IPS-NIHi7 (cell line): ENCODE data around the gene EPS15.
"Not testable (repeated sequence)": the region's sequence is repeated elsewhere in the genome, so short reads cannot be mapped to it uniquely, and the experiment has no call there.

Experiments
- DNase-seq: peaks from one replicate; pipeline ENCODE4 v3.0.0; 2012; ENCODE audit warnings: mixed read lengths; ENCODE audit errors: extremely low spot score

Gene EPS15

GRCh38 chr1:51331206-51332100, 187.6 kb downstream of the EPS15 start:
- peak; percentile 71 for DNase-seq

- no peak for DNase-seq
Measured at GRCh38 chr1:51330331-51331201, 188.5 kb downstream of the EPS15 start, which contains the start of gene TTC39A. Gene TTC39A (minus strand): TSS chr1:51330562. CDS start chr1:51330477, 85 bp downstream.

- no peak for DNase-seq
Measured at GRCh38 chr1:51329443-51330325, 189.4 kb downstream of the EPS15 start.

- no peak for DNase-seq
Measured at GRCh38 chr1:51328926-51329325, 190.1 kb downstream of the EPS15 start.

GRCh38 chr1:51328279-51328678, 190.8 kb downstream of the EPS15 start:
- DNase-seq = no peak

GRCh38 chr1:51327386-51327785, 191.7 kb downstream of the EPS15 start:
- no peak for DNase-seq

- no peak for DNase-seq
Measured at GRCh38 chr1:51326839-51327238, 192.2 kb downstream of the EPS15 start.

- no peak for DNase-seq
Measured at GRCh38 chr1:51325878-51326755, 192.9 kb downstream of the EPS15 start.

- no peak for DNase-seq
Measured at GRCh38 chr1:51325391-51325790, 193.7 kb downstream of the EPS15 start.

GRCh38 chr1:51325011-51325385, 194.1 kb downstream of the EPS15 start:
- DNase-seq = not testable (repeated sequence)

GRCh38 chr1:51324251-51325010, 194.6 kb downstream of the EPS15 start:
- DNase-seq = no peak

- no peak for DNase-seq
Measured at GRCh38 chr1:51323778-51324177, 195.3 kb downstream of the EPS15 start.

GRCh38 chr1:51322417-51323101, 196.5 kb downstream of the EPS15 start:
- DNase-seq = no peak

GRCh38 chr1:51321924-51322280, 197.2 kb downstream of the EPS15 start:
- DNase-seq = no peak

GRCh38 chr1:51320967-51321923, 197.8 kb downstream of the EPS15 start:
- DNase-seq = no peak

GRCh38 chr1:51317798-51318197, 201.3 kb downstream of the EPS15 start:
- DNase-seq = no peak

GRCh38 chr1:51316846-51317120, 202.3 kb downstream of the EPS15 start:
- DNase-seq = no peak

GRCh38 chr1:51316113-51316845, 202.8 kb downstream of the EPS15 start:
- no peak for DNase-seq
